ENCODE results near the gene STX2.

The STX2 gene

DNA sequence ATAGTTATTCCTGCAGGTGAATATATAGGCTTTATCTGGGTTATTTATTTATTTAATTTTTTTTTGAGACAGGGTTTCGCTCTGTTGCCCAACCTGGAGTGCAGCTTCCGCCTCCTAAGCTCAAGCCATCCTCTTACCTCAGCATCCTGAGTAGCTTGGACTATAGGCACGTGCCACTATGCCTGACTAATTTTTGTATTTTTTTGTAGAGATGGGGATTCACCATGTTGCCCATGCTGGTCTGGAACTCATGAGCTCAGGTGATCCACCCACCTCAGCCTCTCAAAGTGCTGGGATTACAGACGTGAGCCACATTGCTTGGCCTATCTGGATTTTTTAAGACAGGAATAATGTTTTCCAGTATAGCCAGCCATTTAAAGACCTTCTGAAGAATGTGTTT lies 34.8 kb upstream of the STX2 start:
- ATAC-seq = no peak
- TF ChIP-seq PPARA (CRISPR knock-in tag; IDR thresholded peaks at IDR 0.05; ENCODE audit: borderline replicate concordance) (no peak), ESRRG (CRISPR knock-in tag; IDR thresholded peaks at IDR 0.05) (no peak), SNAI2 (CRISPR knock-in tag; IDR thresholded peaks at IDR 0.05) (no peak), ZFP3 (CRISPR knock-in tag; IDR thresholded peaks at IDR 0.05) (no peak), OSR1 (CRISPR knock-in tag; IDR thresholded peaks at IDR 0.05) (no peak), RARB (CRISPR knock-in tag; IDR thresholded peaks at IDR 0.05) (no peak), BACH2 (CRISPR knock-in tag; IDR thresholded peaks at IDR 0.05; ENCODE audit: borderline replicate concordance) (no peak), ZNF8 (CRISPR knock-in tag; IDR thresholded peaks at IDR 0.05) (no peak), TOX (CRISPR knock-in tag; IDR thresholded peaks at IDR 0.05; ENCODE audit: borderline replicate concordance) (no peak), ZNF565 (CRISPR knock-in tag; conservative IDR thresholded peaks at IDR 0.05; ENCODE audit: low read depth) (no peak), ZNF70 (CRISPR knock-in tag; IDR thresholded peaks at IDR 0.05) (no peak), ISL1 (CRISPR knock-in tag; IDR thresholded peaks at IDR 0.05) (no peak), ZC3H10 (CRISPR knock-in tag; IDR thresholded peaks at IDR 0.05) (no peak)
- TF ChIP-seq, protein P1, sequence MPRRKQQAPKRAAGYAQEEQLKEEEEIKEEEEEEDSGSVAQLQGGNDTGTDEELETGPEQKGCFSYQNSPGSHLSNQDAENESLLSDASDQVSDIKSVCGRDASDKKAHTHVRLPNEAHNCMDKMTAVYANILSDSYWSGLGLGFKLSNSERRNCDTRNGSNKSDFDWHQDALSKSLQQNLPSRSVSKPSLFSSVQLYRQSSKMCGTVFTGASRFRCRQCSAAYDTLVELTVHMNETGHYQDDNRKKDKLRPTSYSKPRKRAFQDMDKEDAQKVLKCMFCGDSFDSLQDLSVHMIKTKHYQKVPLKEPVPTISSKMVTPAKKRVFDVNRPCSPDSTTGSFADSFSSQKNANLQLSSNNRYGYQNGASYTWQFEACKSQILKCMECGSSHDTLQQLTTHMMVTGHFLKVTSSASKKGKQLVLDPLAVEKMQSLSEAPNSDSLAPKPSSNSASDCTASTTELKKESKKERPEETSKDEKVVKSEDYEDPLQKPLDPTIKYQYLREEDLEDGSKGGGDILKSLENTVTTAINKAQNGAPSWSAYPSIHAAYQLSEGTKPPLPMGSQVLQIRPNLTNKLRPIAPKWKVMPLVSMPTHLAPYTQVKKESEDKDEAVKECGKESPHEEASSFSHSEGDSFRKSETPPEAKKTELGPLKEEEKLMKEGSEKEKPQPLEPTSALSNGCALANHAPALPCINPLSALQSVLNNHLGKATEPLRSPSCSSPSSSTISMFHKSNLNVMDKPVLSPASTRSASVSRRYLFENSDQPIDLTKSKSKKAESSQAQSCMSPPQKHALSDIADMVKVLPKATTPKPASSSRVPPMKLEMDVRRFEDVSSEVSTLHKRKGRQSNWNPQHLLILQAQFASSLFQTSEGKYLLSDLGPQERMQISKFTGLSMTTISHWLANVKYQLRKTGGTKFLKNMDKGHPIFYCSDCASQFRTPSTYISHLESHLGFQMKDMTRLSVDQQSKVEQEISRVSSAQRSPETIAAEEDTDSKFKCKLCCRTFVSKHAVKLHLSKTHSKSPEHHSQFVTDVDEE (CRISPR knock-in tag; IDR thresholded peaks at IDR 0.05) = no peak
- TF ChIP-seq, protein P2, sequence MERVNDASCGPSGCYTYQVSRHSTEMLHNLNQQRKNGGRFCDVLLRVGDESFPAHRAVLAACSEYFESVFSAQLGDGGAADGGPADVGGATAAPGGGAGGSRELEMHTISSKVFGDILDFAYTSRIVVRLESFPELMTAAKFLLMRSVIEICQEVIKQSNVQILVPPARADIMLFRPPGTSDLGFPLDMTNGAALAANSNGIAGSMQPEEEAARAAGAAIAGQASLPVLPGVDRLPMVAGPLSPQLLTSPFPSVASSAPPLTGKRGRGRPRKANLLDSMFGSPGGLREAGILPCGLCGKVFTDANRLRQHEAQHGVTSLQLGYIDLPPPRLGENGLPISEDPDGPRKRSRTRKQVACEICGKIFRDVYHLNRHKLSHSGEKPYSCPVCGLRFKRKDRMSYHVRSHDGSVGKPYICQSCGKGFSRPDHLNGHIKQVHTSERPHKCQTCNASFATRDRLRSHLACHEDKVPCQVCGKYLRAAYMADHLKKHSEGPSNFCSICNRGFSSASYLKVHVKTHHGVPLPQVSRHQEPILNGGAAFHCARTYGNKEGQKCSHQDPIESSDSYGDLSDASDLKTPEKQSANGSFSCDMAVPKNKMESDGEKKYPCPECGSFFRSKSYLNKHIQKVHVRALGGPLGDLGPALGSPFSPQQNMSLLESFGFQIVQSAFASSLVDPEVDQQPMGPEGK (CRISPR knock-in tag; IDR thresholded peaks at IDR 0.05; ENCODE audit: borderline replicate concordance) = no peak
- TF ChIP-seq, protein P3, sequence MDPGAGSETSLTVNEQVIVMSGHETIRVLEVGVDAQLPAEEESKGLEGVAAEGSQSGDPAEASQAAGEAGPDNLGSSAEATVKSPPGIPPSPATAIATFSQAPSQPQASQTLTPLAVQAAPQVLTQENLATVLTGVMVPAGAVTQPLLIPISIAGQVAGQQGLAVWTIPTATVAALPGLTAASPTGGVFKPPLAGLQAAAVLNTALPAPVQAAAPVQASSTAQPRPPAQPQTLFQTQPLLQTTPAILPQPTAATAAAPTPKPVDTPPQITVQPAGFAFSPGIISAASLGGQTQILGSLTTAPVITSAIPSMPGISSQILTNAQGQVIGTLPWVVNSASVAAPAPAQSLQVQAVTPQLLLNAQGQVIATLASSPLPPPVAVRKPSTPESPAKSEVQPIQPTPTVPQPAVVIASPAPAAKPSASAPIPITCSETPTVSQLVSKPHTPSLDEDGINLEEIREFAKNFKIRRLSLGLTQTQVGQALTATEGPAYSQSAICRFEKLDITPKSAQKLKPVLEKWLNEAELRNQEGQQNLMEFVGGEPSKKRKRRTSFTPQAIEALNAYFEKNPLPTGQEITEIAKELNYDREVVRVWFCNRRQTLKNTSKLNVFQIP (CRISPR knock-in tag; IDR thresholded peaks at IDR 0.05; ENCODE audit: borderline replicate concordance, low read depth) = no peak

DNA sequence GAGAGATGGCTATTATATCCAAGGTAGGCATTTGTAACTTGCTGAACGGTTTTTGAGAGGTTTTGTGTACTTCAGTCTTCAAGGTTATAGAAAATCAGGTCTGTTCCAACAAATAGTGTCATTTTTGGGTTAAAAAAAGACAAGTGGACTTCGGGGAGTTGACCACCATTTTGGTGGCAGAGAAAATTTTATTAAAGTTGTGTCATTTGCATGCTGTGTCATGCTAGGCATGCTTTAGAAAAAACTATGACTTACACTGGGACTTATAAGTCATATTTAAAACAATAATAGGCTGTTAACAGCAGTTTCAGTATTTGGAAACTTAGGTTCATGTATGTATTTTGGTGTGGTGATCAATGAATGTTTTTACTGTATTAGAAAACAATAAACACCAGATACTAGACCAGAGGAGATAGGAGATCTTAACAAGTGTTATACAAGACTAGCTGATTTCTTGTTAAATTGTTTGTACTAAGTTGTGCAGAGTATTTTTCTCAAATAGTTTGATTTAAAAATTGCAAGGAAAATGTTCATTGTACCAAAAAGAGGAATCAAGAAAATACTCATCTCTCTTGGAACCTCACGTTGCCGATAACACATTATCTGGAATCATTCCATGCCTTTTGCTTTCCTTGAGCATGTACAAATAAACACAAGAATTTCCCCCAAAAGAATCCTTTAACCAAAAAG lies 34.2 kb upstream of the STX2 start:
- no peak for TF ChIP-seq ZC3H10 (CRISPR knock-in tag; IDR thresholded peaks at IDR 0.05)
- no peak for TF ChIP-seq ZNF565 (CRISPR knock-in tag; conservative IDR thresholded peaks at IDR 0.05; ENCODE audit: low read depth)
- TF ChIP-seq TOX (CRISPR knock-in tag; IDR thresholded peaks at IDR 0.05; ENCODE audit: borderline replicate concordance) = no peak
- no peak for TF ChIP-seq RARB (CRISPR knock-in tag; IDR thresholded peaks at IDR 0.05)
- TF ChIP-seq, protein P1 (CRISPR knock-in tag; IDR thresholded peaks at IDR 0.05) = no peak
- no peak for TF ChIP-seq PPARA (CRISPR knock-in tag; IDR thresholded peaks at IDR 0.05; ENCODE audit: borderline replicate concordance)
- TF ChIP-seq ZFP3 (CRISPR knock-in tag; IDR thresholded peaks at IDR 0.05) = no peak
- no peak for TF ChIP-seq ARNTL (CRISPR knock-in tag; IDR thresholded peaks at IDR 0.05; ENCODE audit: borderline replicate concordance, low read depth)
- TF ChIP-seq, protein P4, sequence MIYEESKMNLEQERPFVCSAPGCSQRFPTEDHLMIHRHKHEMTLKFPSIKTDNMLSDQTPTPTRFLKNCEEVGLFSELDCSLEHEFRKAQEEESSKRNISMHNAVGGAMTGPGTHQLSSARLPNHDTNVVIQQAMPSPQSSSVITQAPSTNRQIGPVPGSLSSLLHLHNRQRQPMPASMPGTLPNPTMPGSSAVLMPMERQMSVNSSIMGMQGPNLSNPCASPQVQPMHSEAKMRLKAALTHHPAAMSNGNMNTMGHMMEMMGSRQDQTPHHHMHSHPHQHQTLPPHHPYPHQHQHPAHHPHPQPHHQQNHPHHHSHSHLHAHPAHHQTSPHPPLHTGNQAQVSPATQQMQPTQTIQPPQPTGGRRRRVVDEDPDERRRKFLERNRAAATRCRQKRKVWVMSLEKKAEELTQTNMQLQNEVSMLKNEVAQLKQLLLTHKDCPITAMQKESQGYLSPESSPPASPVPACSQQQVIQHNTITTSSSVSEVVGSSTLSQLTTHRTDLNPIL (CRISPR knock-in tag; IDR thresholded peaks at IDR 0.05; ENCODE audit: low read depth) = no peak
- TF ChIP-seq, protein P2 (CRISPR knock-in tag; IDR thresholded peaks at IDR 0.05; ENCODE audit: borderline replicate concordance) = no peak
- TF ChIP-seq ESRRG (CRISPR knock-in tag; IDR thresholded peaks at IDR 0.05) = no peak
- TF ChIP-seq CSDC2 (CRISPR knock-in tag; IDR thresholded peaks at IDR 0.05) = no peak
- no peak for ATAC-seq

Data from SK-N-SH treated with all-trans-retinoic acid at 6 μM for 48 hours (cell line).